HEK293 (cell line): ENCODE results near the gene AMPH.

ENCODE experiments used
- CTCF ChIP-seq: fragments of 450-650 bp; formaldehyde crosslinking; IDR thresholded peaks from 2 replicates; pipeline ENCODE4 v1.5.1; 2016; ENCODE audit warnings: missing biosample characterization, missing genetic modification characterization
- GLI4 ChIP-seq: fragments of 450-650 bp; formaldehyde crosslinking; IDR thresholded peaks from 2 replicates; pipeline ENCODE4 v1.5.1; 2016; ENCODE audit warnings: missing biosample characterization, missing genetic modification characterization
- HOXA7 ChIP-seq: sonication (generic); formaldehyde crosslinking; IDR thresholded peaks from 2 replicates; pipeline ENCODE4 v1.8.1; 2022; ENCODE audit warnings: missing genetic modification reagents, borderline replicate concordance
- ZBTB20 ChIP-seq: fragments of 450-650 bp; formaldehyde crosslinking; IDR thresholded peaks from 2 replicates; pipeline ENCODE4 v1.5.1; 2016; ENCODE audit warnings: missing biosample characterization, missing genetic modification characterization
- ZBTB8A ChIP-seq: fragments of 450-650 bp; formaldehyde crosslinking; IDR thresholded peaks from 2 replicates; pipeline ENCODE4 v1.5.1; 2016; ENCODE audit warnings: missing biosample characterization, missing genetic modification characterization
- ZFP37 ChIP-seq: fragments of 450-650 bp; formaldehyde crosslinking; IDR thresholded peaks from 2 replicates; pipeline ENCODE4 v1.5.1; 2016; ENCODE audit warnings: missing biosample characterization, missing genetic modification characterization
- ZNF121 ChIP-seq: fragments of 450-650 bp; formaldehyde crosslinking; IDR thresholded peaks from 2 replicates; pipeline ENCODE4 v1.5.1; 2016; ENCODE audit warnings: missing biosample characterization, missing genetic modification characterization
- ZNF26 ChIP-seq: fragments of 450-650 bp; formaldehyde crosslinking; IDR thresholded peaks from 2 replicates; pipeline ENCODE4 v1.5.1; 2016; ENCODE audit warnings: missing biosample characterization, missing genetic modification characterization
- ZNF48 ChIP-seq: fragments of 450-650 bp; formaldehyde crosslinking; IDR thresholded peaks from 2 replicates; pipeline ENCODE4 v1.5.1; 2016; ENCODE audit warnings: missing biosample characterization, missing genetic modification characterization
- ZNF629 ChIP-seq: fragments of 450-650 bp; formaldehyde crosslinking; IDR thresholded peaks from 2 replicates; pipeline ENCODE4 v1.5.1; 2017; ENCODE audit warnings: missing biosample characterization, missing genetic modification characterization
- ZNF639 ChIP-seq: fragments of 450-650 bp; formaldehyde crosslinking; IDR thresholded peaks from 2 replicates; pipeline ENCODE4 v1.5.1; 2016; ENCODE audit warnings: missing biosample characterization, missing genetic modification characterization
- TF ChIP-seq, protein P1 (sequence below): fragments of 450-650 bp; formaldehyde crosslinking; IDR thresholded peaks from 2 replicates; pipeline ENCODE4 v1.5.1; 2016; ENCODE audit warnings: missing biosample characterization, missing genetic modification characterization

GRCh38 chr7:38679419-38679818 lies 48.2 kb upstream of the AMPH start:
- TF ChIP-seq ZNF26 (tag by site-specific recombination) (no peak), ZNF121 (tag by site-specific recombination) (no peak), CTCF (tag by site-specific recombination) (no peak), ZNF48 (tag by site-specific recombination) (no peak), HOXA7 (CRISPR knock-in tag) (no peak), ZFP37 (tag by site-specific recombination) (no peak), ZBTB8A (no peak), ZBTB20 (tag by site-specific recombination) (no peak), GLI4 (tag by site-specific recombination) (no peak), ZNF629 (no peak), ZNF639 (tag by site-specific recombination) (no peak)
- TF ChIP-seq, protein P1, sequence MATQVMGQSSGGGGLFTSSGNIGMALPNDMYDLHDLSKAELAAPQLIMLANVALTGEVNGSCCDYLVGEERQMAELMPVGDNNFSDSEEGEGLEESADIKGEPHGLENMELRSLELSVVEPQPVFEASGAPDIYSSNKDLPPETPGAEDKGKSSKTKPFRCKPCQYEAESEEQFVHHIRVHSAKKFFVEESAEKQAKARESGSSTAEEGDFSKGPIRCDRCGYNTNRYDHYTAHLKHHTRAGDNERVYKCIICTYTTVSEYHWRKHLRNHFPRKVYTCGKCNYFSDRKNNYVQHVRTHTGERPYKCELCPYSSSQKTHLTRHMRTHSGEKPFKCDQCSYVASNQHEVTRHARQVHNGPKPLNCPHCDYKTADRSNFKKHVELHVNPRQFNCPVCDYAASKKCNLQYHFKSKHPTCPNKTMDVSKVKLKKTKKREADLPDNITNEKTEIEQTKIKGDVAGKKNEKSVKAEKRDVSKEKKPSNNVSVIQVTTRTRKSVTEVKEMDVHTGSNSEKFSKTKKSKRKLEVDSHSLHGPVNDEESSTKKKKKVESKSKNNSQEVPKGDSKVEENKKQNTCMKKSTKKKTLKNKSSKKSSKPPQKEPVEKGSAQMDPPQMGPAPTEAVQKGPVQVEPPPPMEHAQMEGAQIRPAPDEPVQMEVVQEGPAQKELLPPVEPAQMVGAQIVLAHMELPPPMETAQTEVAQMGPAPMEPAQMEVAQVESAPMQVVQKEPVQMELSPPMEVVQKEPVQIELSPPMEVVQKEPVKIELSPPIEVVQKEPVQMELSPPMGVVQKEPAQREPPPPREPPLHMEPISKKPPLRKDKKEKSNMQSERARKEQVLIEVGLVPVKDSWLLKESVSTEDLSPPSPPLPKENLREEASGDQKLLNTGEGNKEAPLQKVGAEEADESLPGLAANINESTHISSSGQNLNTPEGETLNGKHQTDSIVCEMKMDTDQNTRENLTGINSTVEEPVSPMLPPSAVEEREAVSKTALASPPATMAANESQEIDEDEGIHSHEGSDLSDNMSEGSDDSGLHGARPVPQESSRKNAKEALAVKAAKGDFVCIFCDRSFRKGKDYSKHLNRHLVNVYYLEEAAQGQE = no peak
